Neural cell (in vitro differentiated cells): ENCODE results near the gene RTN4R. TPM values are rescaled to one million over a fixed set of nuclear protein-coding genes. Genes with fewer than 3 reads are reported as not detected.

ENCODE experiments used
- H2AFZ ChIP-seq: fragments of 200-600, 300-800 bp; sonication (generic), shearing (Covaris generic); 2 replicates; pipeline ENCODE4 v1.6.0; 2014; ENCODE audit warnings: low read depth, mild to moderate bottlenecking, antibody characterized with exemption, low read length, moderate library complexity
- H3F3A ChIP-seq: fragments of 200-600 bp; shearing (Covaris generic); 2 replicates; pipeline ENCODE4 v1.6.1; 2016; ENCODE audit warnings: mild to moderate bottlenecking, moderate library complexity, mixed read lengths, antibody characterized with exemption, low read length; ENCODE audit not compliant: insufficient read depth, poor library complexity, severe bottlenecking
- H3K27ac ChIP-seq: fragments of 200-600, 300-800 bp; sonication (generic), shearing (Covaris generic); 2 replicates; pipeline ENCODE4 v1.5.1; 2014; ENCODE audit warnings: mild to moderate bottlenecking, low read length, moderate library complexity
- H3K27me3 ChIP-seq: fragments of 300-800, 200-600 bp; sonication (generic), shearing (Covaris generic); 2 replicates; pipeline ENCODE4 v1.6.0; 2014; ENCODE audit warnings: mild to moderate bottlenecking, low read depth, low read length, moderate library complexity; ENCODE audit not compliant: insufficient read depth
- H3K36me3 ChIP-seq: fragments of 300-800, 200-600 bp; sonication (generic), shearing (Covaris generic); 2 replicates; pipeline ENCODE4 v1.5.1; 2014; ENCODE audit warnings: mild to moderate bottlenecking, antibody characterized with exemption, low read length, moderate library complexity; ENCODE audit not compliant: insufficient read depth
- H3K4me2 ChIP-seq: fragments of 300-800, 200-600 bp; sonication (generic), shearing (Covaris generic); 2 replicates; pipeline ENCODE4 v1.6.0; 2014; ENCODE audit warnings: mild to moderate bottlenecking, low read length
- H3K4me3 ChIP-seq: fragments of 300-800, 200-600 bp; sonication (generic), shearing (Covaris generic); 2 replicates; pipeline ENCODE4 v1.5.1; 2014; ENCODE audit warnings: mild to moderate bottlenecking, low read length, moderate library complexity
- H3K79me2 ChIP-seq: fragments of 200-600 bp; shearing (Covaris generic); replicated peaks from 2 replicates; pipeline ENCODE4 v1.6.0; 2014; ENCODE audit warnings: mild to moderate bottlenecking, low read length, moderate library complexity; ENCODE audit not compliant: insufficient read depth
- H3K9ac ChIP-seq: fragments of 300-800, 200-600 bp; sonication (generic), shearing (Covaris generic); 2 replicates; pipeline ENCODE4 v1.6.1; 2016; ENCODE audit warnings: mild to moderate bottlenecking, low read length, mixed read lengths
- H3K9me2 ChIP-seq: fragments of 200-600 bp; shearing (Covaris generic); 2 replicates; pipeline ENCODE4 v1.6.1; 2016; ENCODE audit warnings: mild to moderate bottlenecking, low read length, mixed read lengths; ENCODE audit not compliant: insufficient read depth
- H3K9me3 ChIP-seq: fragments of 200-600, 300-800 bp; sonication (generic), shearing (Covaris generic); 2 replicates; pipeline ENCODE4 v1.6.1; 2016; ENCODE audit warnings: mild to moderate bottlenecking, mixed run types, low read length, moderate library complexity, mixed read lengths
- H4K20me1 ChIP-seq: fragments of 200-600 bp; shearing (Covaris generic); 2 replicates; pipeline ENCODE4 v1.6.1; 2016; ENCODE audit warnings: mild to moderate bottlenecking, mixed run types; ENCODE audit not compliant: insufficient read depth
- CTCF ChIP-seq: fragments of 450-650 bp; IDR thresholded peaks from 2 replicates; pipeline ENCODE4 v1.5.1; 2014; ENCODE audit warnings: antibody characterized with exemption, mild to moderate bottlenecking, moderate library complexity; ENCODE audit not compliant: poor library complexity, severe bottlenecking
- EP300 ChIP-seq: fragments of 450-650 bp; conservative IDR thresholded peaks from 2 replicates; pipeline ENCODE4 v1.6.1; 2014; ENCODE audit warnings: antibody characterized with exemption, mild to moderate bottlenecking, moderate library complexity; ENCODE audit not compliant: poor library complexity, severe bottlenecking
- EZH2 ChIP-seq: fragments of 200-600, 300-800 bp; shearing (Covaris generic), sonication (generic); IDR thresholded peaks from 2 replicates; pipeline ENCODE4 v1.6.1; 2014; ENCODE audit warnings: antibody characterized with exemption, low read length, borderline replicate concordance, mild to moderate bottlenecking; ENCODE audit not compliant: insufficient read depth, poor library complexity, severe bottlenecking
- MXI1 ChIP-seq: fragments of 450-650 bp; conservative IDR thresholded peaks from 2 replicates; pipeline ENCODE4 v1.6.1; 2014; ENCODE audit warnings: antibody characterized with exemption, mild to moderate bottlenecking; ENCODE audit not compliant: poor library complexity, severe bottlenecking
- POLR2AphosphoS5 ChIP-seq: IDR thresholded peaks from 2 replicates; pipeline ENCODE4 v1.6.1; 2012
- RAD21 ChIP-seq: fragments of 450-650 bp; conservative IDR thresholded peaks from 2 replicates; pipeline ENCODE4 v1.6.1; 2014; ENCODE audit warnings: antibody characterized with exemption, mild to moderate bottlenecking, moderate library complexity
- REST ChIP-seq: IDR thresholded peaks from 2 replicates; pipeline ENCODE4 v1.6.1; 2012; ENCODE audit warnings: borderline replicate concordance
- SMC3 ChIP-seq: fragments of 450-650 bp; conservative IDR thresholded peaks from 2 replicates; pipeline ENCODE4 v1.6.1; 2014; ENCODE audit warnings: antibody characterized with exemption, mild to moderate bottlenecking, moderate library complexity; ENCODE audit not compliant: poor library complexity
- TAF1 ChIP-seq: IDR thresholded peaks from 2 replicates; pipeline ENCODE4 v1.6.1; 2012; ENCODE audit warnings: low read depth
- polyA plus RNA-seq: library from polyadenylated mRNA; depleted of rRNA; stranded (reverse); fragments of >200 nt; gene quantifications from 2 replicates; pipeline ENCODE4 v1.2.3, GENCODE V29; 2014

The RTN4R gene
- polyA plus RNA-seq, 1 donor from 2014 or later: 13.6 TPM

- Histone ChIP-seq H2AFZ (no peak overlapping the region), H4K20me1 (no peaks in the 10 kb centered on the region), H3K9me2 (no peaks in the 10 kb centered on the region), H3K9me3 (no peaks in the 10 kb centered on the region), H3F3A (no peaks in the 10 kb centered on the region), H3K79me2 (no peaks in the 10 kb centered on the region), H3K27me3 (no peaks in the 10 kb centered on the region), H3K4me3 (no peak overlapping the region), H3K9ac (no peak overlapping the region), H3K36me3 (no peaks in the 10 kb centered on the region), H3K4me2 (no peak overlapping the region), H3K27ac (no peak overlapping the region)
- TF ChIP-seq RAD21 (no peak), EP300 (no peak), SMC3 (no peak), EZH2 (no peak)
Observed at GRCh38 chr22:20249797-20250354, 18.2 kb downstream of the RTN4R start.

- H3F3A ChIP-seq: no peaks in the 10 kb centered on the region
- H3K79me2 ChIP-seq: no peaks in the 10 kb centered on the region
- H3K9ac ChIP-seq: no peak overlapping the region
- H3K4me3 ChIP-seq: no peak overlapping the region
- no peak overlapping the region for H2AFZ ChIP-seq
- H3K9me2 ChIP-seq: no peaks in the 10 kb centered on the region
- no peak overlapping the region for H3K27ac ChIP-seq
- H4K20me1 ChIP-seq: no peaks in the 10 kb centered on the region
- H3K27me3 ChIP-seq: no peaks in the 10 kb centered on the region
- H3K9me3 ChIP-seq: no peaks in the 10 kb centered on the region
- no peaks in the 10 kb centered on the region for H3K36me3 ChIP-seq
- no peak overlapping the region for H3K4me2 ChIP-seq
- TF ChIP-seq SMC3: no peak
- TF ChIP-seq RAD21: no peak
- TF ChIP-seq EZH2: no peak
- TF ChIP-seq EP300: no peak
- no peak for TF ChIP-seq TAF1
- no peak for TF ChIP-seq MXI1
- no peak for TF ChIP-seq CTCF
- TF ChIP-seq POLR2AphosphoS5: no peak
- TF ChIP-seq REST: no peak
Observed at GRCh38 chr22:20248461-20248978, 19.6 kb downstream of the RTN4R start.
